HCT116 (cell line): Measurements from ENCODE around the gene F7. TPM values are rescaled to one million over a fixed set of nuclear protein-coding genes. Genes with fewer than 3 reads are reported as not detected.

ENCODE experiments used
- ATAC-seq: fragments of 200-7000 bp; cut with Tn5 transposase; 2 replicates; pipeline ENCODE4 v1.9.1; 2020; ENCODE audit warnings: mild to moderate bottlenecking, moderate library complexity
- BruUV-seq: library from RNA; stranded (reverse); fragments of 400-500 nt; replicated peaks from 2 replicates; lab custom pipeline; 2021; lab: Mats Ljungman, UMichigan
- CTCF ChIA-PET: fragments of 300-600 bp; sonication (Branson Sonifier 250); formaldehyde crosslinking; loops from one replicate; lab custom pipeline; 2021; ENCODE audit warnings: antibody characterized with exemption; lab: Charles Lee
- POLR2A ChIA-PET: fragments of 300-600, 350-600 bp; sonication (Branson Sonifier 250); formaldehyde crosslinking; loops from one replicate; lab custom pipeline; 2021; ENCODE audit warnings: antibody characterized with exemption; lab: Charles Lee
- RAD21 ChIA-PET, 2 experiments: fragments of 300-600 bp; sonication (Branson Sonifier 250); formaldehyde crosslinking; loops; one replicate each; lab custom pipeline; 2023; ENCODE audit warnings: low total read pairs in 2 of 2; ENCODE audit not compliant: uncharacterized antibody in 2 of 2, unreplicated experiment in 2 of 2, low non-redundant PET in 1 of 2; lab: Charles Lee
- DNase-seq: peaks from one replicate; pipeline ENCODE4 v3.0.0-alpha.2; 2010; ENCODE audit warnings: low read depth, low spot score
- H2AFZ ChIP-seq: fragments of 200-600 bp; shearing (Covaris generic), sonication (generic); 2 replicates; pipeline ENCODE4 v1.6.1; 2017; ENCODE audit warnings: low read depth, mixed run types, mixed read lengths, antibody characterized with exemption, low read length; ENCODE audit not compliant: poor library complexity, severe bottlenecking
- H3K27ac ChIP-seq: 2 replicates; pipeline ENCODE4 v1.5.1; 2012; ENCODE audit warnings: low read depth, low read length
- H3K27me3 ChIP-seq: fragments of 200-600 bp; sonication (generic); 2 replicates; pipeline ENCODE4 v1.6.1; 2016; ENCODE audit warnings: mixed run types, low read length, mixed read lengths; ENCODE audit not compliant: insufficient read depth
- H3K36me3 ChIP-seq, 2 experiments: fragments of 200-500 bp in 1 of 2; fragments of 200-600 bp in 1 of 2; sonication (Bioruptor generic) in 1 of 2; sonication (generic) in 1 of 2; 2 replicates each; pipeline versions ENCODE4 v1.5.1 to v1.6.1; 2014 to 2016; ENCODE audit warnings: low read length in 2 of 2, inconsistent platforms in 1 of 2, mixed read lengths in 1 of 2, mixed run types in 1 of 2; ENCODE audit not compliant: insufficient read depth in 2 of 2, control insufficient read depth in 1 of 2
- H3K4me1 ChIP-seq, 2 experiments: fragments of 200-600 bp in 1 of 2; sonication (generic) in 1 of 2; 2 replicates each; pipeline versions ENCODE4 v1.5.1 to v1.6.1; 2012 to 2017; ENCODE audit warnings: low read length in 2 of 2, inconsistent platforms in 1 of 2, mild to moderate bottlenecking in 1 of 2, mixed read lengths in 1 of 2, mixed run types in 1 of 2, moderate library complexity in 1 of 2; ENCODE audit not compliant: insufficient read depth in 2 of 2, control insufficient read depth in 1 of 2
- H3K4me2 ChIP-seq: fragments of 200-600 bp; sonication (generic); 2 replicates; pipeline ENCODE4 v1.6.1; 2017; ENCODE audit warnings: mixed run types, low read length, mixed read lengths
- H3K4me3 ChIP-seq, 2 experiments: fragments of 200-600 bp in 1 of 2; sonication (generic) in 1 of 2; replicated peaks in 1 of 2; 2 replicates each; pipeline ENCODE4 v1.5.1; 2011 to 2016; ENCODE audit warnings: low read length in 2 of 2, control low read depth in 1 of 2, low read depth in 1 of 2, mild to moderate bottlenecking in 1 of 2, mixed read lengths in 1 of 2, mixed run types in 1 of 2
- H3K79me2 ChIP-seq: fragments of 200-600 bp; sonication (generic); 2 replicates; pipeline ENCODE4 v1.6.1; 2017; ENCODE audit warnings: mild to moderate bottlenecking, mixed run types, low read length, moderate library complexity, mixed read lengths; ENCODE audit not compliant: insufficient read depth
- H3K9ac ChIP-seq: fragments of 200-600 bp; sonication (generic); 2 replicates; pipeline ENCODE4 v1.6.1; 2016; ENCODE audit warnings: low read length, mixed read lengths
- H3K9me2 ChIP-seq: fragments of 200-600 bp; sonication (generic), shearing (Covaris generic); 2 replicates; pipeline ENCODE4 v1.6.1; 2017; ENCODE audit warnings: mixed run types, mild to moderate bottlenecking, moderate library complexity; ENCODE audit not compliant: insufficient read depth
- H3K9me3 ChIP-seq, 2 experiments: fragments of 200-500 bp in 1 of 2; fragments of 200-600 bp in 1 of 2; sonication (Bioruptor generic) in 1 of 2; sonication (generic) in 1 of 2; 2 replicates each; pipeline ENCODE4 v1.6.1; 2014 to 2017; ENCODE audit warnings: low read length in 2 of 2, mixed read lengths in 2 of 2, inconsistent platforms in 1 of 2, low read depth in 1 of 2, mild to moderate bottlenecking in 1 of 2, mixed run types in 1 of 2, moderate library complexity in 1 of 2; ENCODE audit not compliant: control insufficient read depth in 1 of 2, insufficient read depth in 1 of 2
- H4K20me1 ChIP-seq: fragments of 200-600 bp; sonication (generic), shearing (Covaris generic); 2 replicates; pipeline ENCODE4 v1.6.1; 2017; ENCODE audit warnings: mixed run types, mild to moderate bottlenecking, moderate library complexity; ENCODE audit not compliant: insufficient read depth
- CBX3 ChIP-seq: IDR thresholded peaks from 2 replicates; pipeline ENCODE4 v1.6.1; 2012; ENCODE audit warnings: low read depth
- CEBPB ChIP-seq: IDR thresholded peaks from 2 replicates; pipeline ENCODE4 v1.6.1; 2012; ENCODE audit warnings: low read depth
- ELF1 ChIP-seq: IDR thresholded peaks from 2 replicates; pipeline ENCODE4 v1.6.1; 2012; ENCODE audit warnings: low read depth, borderline replicate concordance
- EZH2 ChIP-seq: fragments of 200-600 bp; sonication (generic); IDR thresholded peaks from 2 replicates; pipeline ENCODE4 v1.6.1; 2017; ENCODE audit warnings: antibody characterized with exemption, mixed run types
- EZH2phosphoT487 ChIP-seq: fragments of 200-600 bp; IDR thresholded peaks from 2 replicates; pipeline ENCODE4 v1.6.1; 2018; ENCODE audit warnings: antibody characterized with exemption, borderline replicate concordance
- JUND ChIP-seq: IDR thresholded peaks from 2 replicates; pipeline ENCODE4 v1.6.1; 2012
- POLR2A ChIP-seq: IDR thresholded peaks from 2 replicates; pipeline ENCODE4 v1.7.0; 2011; ENCODE audit warnings: borderline replicate concordance; ENCODE audit not compliant: insufficient read depth, insufficient read length; ENCODE audit errors: extremely low read depth
- POLR2AphosphoS5 ChIP-seq: IDR thresholded peaks from 2 replicates; pipeline ENCODE4 v1.6.1; 2011; ENCODE audit warnings: mild to moderate bottlenecking, low read depth, low read length, moderate library complexity
- SIN3A ChIP-seq: IDR thresholded peaks from 2 replicates; pipeline ENCODE4 v1.6.1; 2012; ENCODE audit warnings: low read depth
- SP1 ChIP-seq: IDR thresholded peaks from 2 replicates; pipeline ENCODE4 v1.6.1; 2012; ENCODE audit warnings: low read depth
- SRF ChIP-seq: IDR thresholded peaks from 2 replicates; pipeline ENCODE4 v1.6.1; 2012; ENCODE audit warnings: low read depth
- TCF7L2 ChIP-seq: IDR thresholded peaks from 2 replicates; pipeline ENCODE4 v1.7.0; 2011; ENCODE audit warnings: borderline replicate concordance, inconsistent platforms; ENCODE audit not compliant: insufficient read depth, insufficient read length; ENCODE audit errors: extremely low read depth
- YY1 ChIP-seq: IDR thresholded peaks from 2 replicates; pipeline ENCODE4 v1.6.1; 2011; ENCODE audit warnings: low read length, low read depth, moderate library complexity, mild to moderate bottlenecking; ENCODE audit not compliant: insufficient replicate concordance; ENCODE audit errors: extremely low read depth
- ZFX ChIP-seq: fragments of 450-650 bp; IDR thresholded peaks from 2 replicates; pipeline ENCODE4 v1.6.1; 2017
- ZNF274 ChIP-seq: fragments of 200-500 bp; sonication (Bioruptor generic); IDR thresholded peaks from 2 replicates; pipeline ENCODE4 v1.6.1; 2014; ENCODE audit warnings: mild to moderate bottlenecking, low read depth, low read length, inconsistent platforms
- intact Hi-C: fragments of 100-400 bp; cut with micrococcal nuclease; formaldehyde crosslinking; loops from 2 replicates; pipeline ENCODE4 v1.10.0; 2022
- total RNA-seq: library from RNA; stranded (reverse); gene quantifications from one replicate; pipeline ENCODE4 v1.2.1, GENCODE V29; 2021; ENCODE audit not compliant: unreplicated experiment
- TF ChIP-seq, protein P1 (sequence below): IDR thresholded peaks from 2 replicates; pipeline ENCODE4 v1.6.1; 2011; ENCODE audit warnings: mild to moderate bottlenecking, low read length, moderate library complexity; ENCODE audit not compliant: insufficient replicate concordance; ENCODE audit errors: extremely low read depth
- TF ChIP-seq, protein P2 (sequence below): IDR thresholded peaks from 2 replicates; pipeline ENCODE4 v1.6.1; 2012; ENCODE audit warnings: low read depth
- TF ChIP-seq, protein P3 (sequence below): IDR thresholded peaks from 2 replicates; pipeline ENCODE4 v1.6.1; 2012
- TF ChIP-seq, protein P4 (sequence below), 3 experiments: fragments of 200-600 bp in 1 of 3; sonication (generic) in 1 of 3; IDR thresholded peaks in 2 of 3; conservative IDR thresholded peaks in 1 of 3; 2 replicates each; pipeline ENCODE4 v1.5.1; 2012 to 2017; ENCODE audit warnings: low read depth in 2 of 3, low read length in 2 of 3, antibody characterized with exemption in 1 of 3, borderline replicate concordance in 1 of 3, control low read depth in 1 of 3, mild to moderate bottlenecking in 1 of 3, mixed read lengths in 1 of 3, mixed run types in 1 of 3, moderate library complexity in 1 of 3; ENCODE audit not compliant: insufficient read depth in 1 of 3
- TF ChIP-seq, protein P5 (sequence below): IDR thresholded peaks from 2 replicates; pipeline ENCODE4 v1.6.1; 2012

F7 gene
- total RNA-seq, 1 experiment from 2014 or later, result not detected

DNA sequence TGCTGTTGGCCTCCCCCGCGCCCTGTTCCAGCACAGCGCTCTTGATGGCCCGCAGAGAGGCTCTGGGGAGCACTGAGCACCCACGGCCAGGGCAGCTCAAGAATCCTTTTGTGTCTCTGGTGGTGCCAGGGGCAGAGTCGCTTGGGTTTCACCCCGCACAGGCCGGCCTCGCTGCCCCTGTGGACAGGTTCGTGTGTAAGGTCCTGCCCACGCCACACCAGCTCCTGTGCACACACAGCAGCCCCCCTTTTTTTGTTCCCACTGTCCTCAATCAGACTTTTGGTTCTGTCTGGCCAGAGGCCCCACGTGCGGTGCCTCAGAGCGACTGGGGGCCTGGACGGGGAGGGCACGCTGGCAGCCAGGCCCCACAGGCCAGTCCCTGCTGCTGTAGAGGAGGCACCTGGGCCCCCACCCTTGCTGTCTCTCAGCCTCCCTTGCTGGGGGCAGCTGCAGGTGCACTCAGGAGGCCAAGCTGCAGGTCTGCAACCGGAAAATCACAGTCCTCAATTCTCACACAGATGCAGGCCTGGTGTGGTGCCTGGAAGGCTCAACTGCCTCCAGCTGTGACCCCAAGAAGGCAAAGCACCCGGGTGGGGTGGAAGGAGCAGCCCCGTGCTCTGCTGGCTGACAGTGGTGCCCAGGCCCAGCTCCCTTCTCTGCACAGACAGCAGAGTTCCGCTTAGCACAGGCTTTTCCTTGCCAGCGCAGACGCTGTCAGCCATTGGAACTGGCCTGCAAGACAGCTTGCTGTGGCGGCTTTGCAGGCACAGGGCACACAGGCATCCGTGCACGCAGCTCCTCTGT lies 12.6 kb upstream of the F7 start:
- Histone ChIP-seq H3K4me2 (no peak overlapping the region), H3K27ac (no peak overlapping the region), H2AFZ (no peak overlapping the region), H3K27me3 (no peaks in the 10 kb centered on the region), H3K9me3 (no peaks in the 10 kb centered on the region), H4K20me1 (no peaks in the 10 kb centered on the region), H3K4me1 (no peaks in the 10 kb centered on the region), H3K9me2 (no peaks in the 10 kb centered on the region), H3K4me3 (no peak overlapping the region), H3K36me3 (no peaks in the 10 kb centered on the region), H3K9ac (no peak overlapping the region), H3K79me2 (no peaks in the 10 kb centered on the region)
- ChIA-PET CTCF (no interaction called here), RAD21 (no interaction called here), POLR2A (no interaction called here)
- ATAC-seq (no peak), DNase-seq (no peak)
- intact Hi-C loops, result no loop called here
- no peak for TF ChIP-seq ELF1
- TF ChIP-seq, protein P1, sequence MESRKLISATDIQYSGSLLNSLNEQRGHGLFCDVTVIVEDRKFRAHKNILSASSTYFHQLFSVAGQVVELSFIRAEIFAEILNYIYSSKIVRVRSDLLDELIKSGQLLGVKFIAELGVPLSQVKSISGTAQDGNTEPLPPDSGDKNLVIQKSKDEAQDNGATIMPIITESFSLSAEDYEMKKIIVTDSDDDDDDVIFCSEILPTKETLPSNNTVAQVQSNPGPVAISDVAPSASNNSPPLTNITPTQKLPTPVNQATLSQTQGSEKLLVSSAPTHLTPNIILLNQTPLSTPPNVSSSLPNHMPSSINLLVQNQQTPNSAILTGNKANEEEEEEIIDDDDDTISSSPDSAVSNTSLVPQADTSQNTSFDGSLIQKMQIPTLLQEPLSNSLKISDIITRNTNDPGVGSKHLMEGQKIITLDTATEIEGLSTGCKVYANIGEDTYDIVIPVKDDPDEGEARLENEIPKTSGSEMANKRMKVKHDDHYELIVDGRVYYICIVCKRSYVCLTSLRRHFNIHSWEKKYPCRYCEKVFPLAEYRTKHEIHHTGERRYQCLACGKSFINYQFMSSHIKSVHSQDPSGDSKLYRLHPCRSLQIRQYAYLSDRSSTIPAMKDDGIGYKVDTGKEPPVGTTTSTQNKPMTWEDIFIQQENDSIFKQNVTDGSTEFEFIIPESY, result no peak
- no peak for TF ChIP-seq CEBPB
- no peak for TF ChIP-seq EZH2phosphoT487
- no peak for TF ChIP-seq JUND
- TF ChIP-seq, protein P2, sequence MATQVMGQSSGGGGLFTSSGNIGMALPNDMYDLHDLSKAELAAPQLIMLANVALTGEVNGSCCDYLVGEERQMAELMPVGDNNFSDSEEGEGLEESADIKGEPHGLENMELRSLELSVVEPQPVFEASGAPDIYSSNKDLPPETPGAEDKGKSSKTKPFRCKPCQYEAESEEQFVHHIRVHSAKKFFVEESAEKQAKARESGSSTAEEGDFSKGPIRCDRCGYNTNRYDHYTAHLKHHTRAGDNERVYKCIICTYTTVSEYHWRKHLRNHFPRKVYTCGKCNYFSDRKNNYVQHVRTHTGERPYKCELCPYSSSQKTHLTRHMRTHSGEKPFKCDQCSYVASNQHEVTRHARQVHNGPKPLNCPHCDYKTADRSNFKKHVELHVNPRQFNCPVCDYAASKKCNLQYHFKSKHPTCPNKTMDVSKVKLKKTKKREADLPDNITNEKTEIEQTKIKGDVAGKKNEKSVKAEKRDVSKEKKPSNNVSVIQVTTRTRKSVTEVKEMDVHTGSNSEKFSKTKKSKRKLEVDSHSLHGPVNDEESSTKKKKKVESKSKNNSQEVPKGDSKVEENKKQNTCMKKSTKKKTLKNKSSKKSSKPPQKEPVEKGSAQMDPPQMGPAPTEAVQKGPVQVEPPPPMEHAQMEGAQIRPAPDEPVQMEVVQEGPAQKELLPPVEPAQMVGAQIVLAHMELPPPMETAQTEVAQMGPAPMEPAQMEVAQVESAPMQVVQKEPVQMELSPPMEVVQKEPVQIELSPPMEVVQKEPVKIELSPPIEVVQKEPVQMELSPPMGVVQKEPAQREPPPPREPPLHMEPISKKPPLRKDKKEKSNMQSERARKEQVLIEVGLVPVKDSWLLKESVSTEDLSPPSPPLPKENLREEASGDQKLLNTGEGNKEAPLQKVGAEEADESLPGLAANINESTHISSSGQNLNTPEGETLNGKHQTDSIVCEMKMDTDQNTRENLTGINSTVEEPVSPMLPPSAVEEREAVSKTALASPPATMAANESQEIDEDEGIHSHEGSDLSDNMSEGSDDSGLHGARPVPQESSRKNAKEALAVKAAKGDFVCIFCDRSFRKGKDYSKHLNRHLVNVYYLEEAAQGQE, result no peak
- TF ChIP-seq ZNF274, result no peak
- TF ChIP-seq TCF7L2, result no peak
- no peak for TF ChIP-seq EZH2
- TF ChIP-seq YY1, result no peak
- TF ChIP-seq, protein P3, sequence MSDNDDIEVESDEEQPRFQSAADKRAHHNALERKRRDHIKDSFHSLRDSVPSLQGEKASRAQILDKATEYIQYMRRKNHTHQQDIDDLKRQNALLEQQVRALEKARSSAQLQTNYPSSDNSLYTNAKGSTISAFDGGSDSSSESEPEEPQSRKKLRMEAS, result no peak
- no peak for TF ChIP-seq SRF
- TF ChIP-seq, protein P4, sequence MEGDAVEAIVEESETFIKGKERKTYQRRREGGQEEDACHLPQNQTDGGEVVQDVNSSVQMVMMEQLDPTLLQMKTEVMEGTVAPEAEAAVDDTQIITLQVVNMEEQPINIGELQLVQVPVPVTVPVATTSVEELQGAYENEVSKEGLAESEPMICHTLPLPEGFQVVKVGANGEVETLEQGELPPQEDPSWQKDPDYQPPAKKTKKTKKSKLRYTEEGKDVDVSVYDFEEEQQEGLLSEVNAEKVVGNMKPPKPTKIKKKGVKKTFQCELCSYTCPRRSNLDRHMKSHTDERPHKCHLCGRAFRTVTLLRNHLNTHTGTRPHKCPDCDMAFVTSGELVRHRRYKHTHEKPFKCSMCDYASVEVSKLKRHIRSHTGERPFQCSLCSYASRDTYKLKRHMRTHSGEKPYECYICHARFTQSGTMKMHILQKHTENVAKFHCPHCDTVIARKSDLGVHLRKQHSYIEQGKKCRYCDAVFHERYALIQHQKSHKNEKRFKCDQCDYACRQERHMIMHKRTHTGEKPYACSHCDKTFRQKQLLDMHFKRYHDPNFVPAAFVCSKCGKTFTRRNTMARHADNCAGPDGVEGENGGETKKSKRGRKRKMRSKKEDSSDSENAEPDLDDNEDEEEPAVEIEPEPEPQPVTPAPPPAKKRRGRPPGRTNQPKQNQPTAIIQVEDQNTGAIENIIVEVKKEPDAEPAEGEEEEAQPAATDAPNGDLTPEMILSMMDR (IDR thresholded peaks at IDR 0.05 in 2 of 3, conservative IDR thresholded peaks at IDR 0.05 in 1 of 3; ENCODE audit: borderline replicate concordance in 1 of 3, insufficient read depth in 1 of 3, low read depth in 2 of 3, low read length in 2 of 3), result no peak
- TF ChIP-seq SP1, result no peak
- no peak for TF ChIP-seq POLR2A
- no peak for TF ChIP-seq POLR2AphosphoS5
- no peak for TF ChIP-seq ZFX
- TF ChIP-seq SIN3A, result no peak
- TF ChIP-seq, protein P5, sequence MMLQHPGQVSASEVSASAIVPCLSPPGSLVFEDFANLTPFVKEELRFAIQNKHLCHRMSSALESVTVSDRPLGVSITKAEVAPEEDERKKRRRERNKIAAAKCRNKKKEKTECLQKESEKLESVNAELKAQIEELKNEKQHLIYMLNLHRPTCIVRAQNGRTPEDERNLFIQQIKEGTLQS, result no peak
- TF ChIP-seq CBX3, result no peak
- BruUV-seq, result no TSS peak
